ENCODE results near the gene ORC4.

DNA sequence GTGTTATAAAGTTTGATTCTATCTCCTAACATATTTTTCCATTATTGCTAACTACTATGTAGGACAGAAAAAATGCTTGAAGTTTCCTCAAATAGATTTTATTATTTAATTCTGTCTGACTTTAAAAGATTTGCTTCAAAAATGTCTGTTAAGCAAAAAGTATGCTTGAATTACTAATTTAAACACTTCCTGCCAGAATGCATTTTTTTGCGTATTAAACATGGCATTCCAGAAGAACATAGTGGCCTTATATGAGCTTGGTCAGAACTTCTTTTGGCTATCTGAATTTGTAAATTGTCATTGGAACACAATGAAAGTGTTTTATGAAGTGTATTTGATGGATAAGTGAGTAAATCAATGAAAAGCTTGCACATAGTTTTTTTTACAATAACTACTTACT is 38.1 kb upstream of the ORC4 start:
- TF ChIP-seq CTCF (optimal IDR thresholded peaks at IDR 0.05 in 1 of 3, IDR thresholded peaks at IDR 0.05 in 1 of 3, conservative IDR thresholded peaks at IDR 0.05 in 1 of 3; ENCODE audit: extremely low read depth in 1 of 3, insufficient read depth in 2 of 3, low read length in 3 of 3): no peak
- TF ChIP-seq EZH2 (IDR thresholded peaks at IDR 0.05; ENCODE audit: low read length): no peak

Measured in keratinocyte (primary cell).